Stimulated activated memory B cell treated with anti-CD40 and anti-IgM and Interleukin-4, amounts not matched to agents 10 μg/mL and 1 μg/mL and 100 μg/mL, for 72 hours (primary cell): ENCODE measurements around the gene CAPN5.

Experiments
- ATAC-seq: fragments of 150-1000 bp; cut with Tn5 transposase; 2 replicates; pipeline ENCODE4 v1.10.0; 2021
- H3K27ac Mint-ChIP-seq: one replicate; pipeline ENCODE4 v1.8.0; 2022; ENCODE audit warnings: mild to moderate bottlenecking, mixed read lengths
- H3K27me3 Mint-ChIP-seq: one replicate; pipeline ENCODE4 v1.8.0; 2022; ENCODE audit warnings: mixed read lengths
- H3K36me3 Mint-ChIP-seq: one replicate; pipeline ENCODE4 v1.8.0; 2022; ENCODE audit warnings: mixed read lengths
- H3K4me1 Mint-ChIP-seq: one replicate; pipeline ENCODE4 v1.8.0; 2022; ENCODE audit warnings: mixed read lengths
- H3K4me3 Mint-ChIP-seq: one replicate; pipeline ENCODE4 v1.8.0; 2022; ENCODE audit warnings: mild to moderate bottlenecking, moderate library complexity, mixed read lengths
- H3K9me3 Mint-ChIP-seq: one replicate; pipeline ENCODE4 v1.8.0; 2022; ENCODE audit warnings: mixed read lengths

The CAPN5 gene

DNA sequence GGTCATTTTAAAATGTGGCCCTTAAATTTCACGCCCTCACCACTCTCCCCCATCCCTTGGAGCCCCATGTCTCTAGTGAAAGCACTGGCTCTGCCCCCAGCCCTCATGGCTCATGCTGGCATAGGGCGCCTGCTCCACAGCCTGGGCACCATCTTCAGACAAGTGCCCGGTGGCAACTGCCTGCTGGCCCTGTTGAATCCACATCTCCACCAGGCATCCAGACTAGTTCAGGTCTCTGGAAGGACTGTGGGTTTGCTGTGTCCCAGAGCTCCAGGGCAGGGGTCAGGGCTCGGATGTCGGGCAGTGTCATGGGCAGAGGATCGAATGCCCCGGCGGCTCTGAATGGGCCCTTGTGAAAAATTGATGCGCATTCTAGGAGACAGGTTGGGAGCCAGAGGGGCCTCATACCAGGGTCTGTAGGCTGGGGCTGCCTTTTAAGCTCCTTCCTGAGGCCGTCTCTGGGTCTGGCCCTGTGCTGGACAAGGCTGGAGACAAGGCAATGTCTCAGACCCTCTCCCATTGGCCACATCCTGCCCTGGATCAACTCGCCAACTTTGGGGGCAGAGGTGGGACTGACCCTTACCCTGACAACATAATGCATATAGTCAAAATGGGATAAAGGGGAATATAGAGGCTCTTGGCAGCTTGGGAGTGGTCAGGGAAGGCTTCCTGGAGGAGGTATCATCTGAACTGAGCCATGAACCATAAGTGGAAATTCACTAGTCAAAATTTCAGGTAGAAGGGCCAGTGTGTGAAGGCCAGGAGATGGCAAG is 62.5 kb downstream of the CAPN5 start:
- Mint-ChIP-seq H3K27ac (no peak overlapping the region), H3K27me3 (peaks cover 35% of the 10 kb centered on the region), H3K9me3 (no peaks in the 10 kb centered on the region), H3K4me3 (no peak overlapping the region), H3K4me1 (peaks cover 24% of the 10 kb centered on the region), H3K36me3 (no peaks in the 10 kb centered on the region)
- no peak for ATAC-seq

- Mint-ChIP-seq H3K4me3 (no peak overlapping the region), H3K27ac (no peak overlapping the region), H3K4me1 (peaks cover 24% of the 10 kb centered on the region), H3K27me3 (peaks cover 27% of the 10 kb centered on the region), H3K36me3 (no peaks in the 10 kb centered on the region), H3K9me3 (no peaks in the 10 kb centered on the region)
- no peak for ATAC-seq
These were observed 63.3 kb downstream of the CAPN5 start for GRCh38 chr11:77129842-77130756.

- Mint-ChIP-seq H3K9me3 (no peaks in the 10 kb centered on the region), H3K36me3 (no peaks in the 10 kb centered on the region), H3K4me1 (peaks cover 24% of the 10 kb centered on the region), H3K4me3 (no peak overlapping the region), H3K27me3 (peaks cover 28% of the 10 kb centered on the region), H3K27ac (no peak overlapping the region)
- ATAC-seq = no peak
These were observed 64.2 kb downstream of the CAPN5 start for GRCh38 chr11:77130763-77131513.

GRCh38 chr11:77131560-77131959 is 64.8 kb downstream of the CAPN5 start:
- Mint-ChIP-seq H3K4me3 (no peak overlapping the region), H3K27ac (no peak overlapping the region), H3K27me3 (peaks cover 28% of the 10 kb centered on the region), H3K9me3 (no peaks in the 10 kb centered on the region), H3K36me3 (no peaks in the 10 kb centered on the region), H3K4me1 (peaks cover 19% of the 10 kb centered on the region)
- no peak for ATAC-seq

DNA sequence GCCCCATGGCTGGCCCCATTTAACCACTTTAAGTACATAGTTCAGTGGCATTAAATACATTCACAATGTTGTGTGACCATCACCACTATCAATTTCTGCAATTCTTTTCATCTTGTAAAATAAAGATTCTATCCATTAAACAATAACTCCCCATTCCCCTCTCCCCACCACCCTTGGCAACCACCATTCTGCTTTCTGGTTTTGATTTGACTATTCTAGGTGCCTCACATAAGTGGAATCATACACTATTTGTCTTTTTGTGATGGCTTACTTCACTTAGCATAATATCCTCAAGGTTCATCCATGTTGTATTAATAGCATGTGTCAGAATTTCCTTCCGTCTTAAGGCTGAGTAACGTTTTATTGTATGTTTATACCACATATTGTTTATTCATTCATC is 68.3 kb downstream of the CAPN5 start:
- no peak for ATAC-seq

GRCh38 chr11:77136074-77136473 is 69.3 kb downstream of the CAPN5 start:
- no peak overlapping the region for H3K4me3 Mint-ChIP-seq
- H3K27ac Mint-ChIP-seq = no peak overlapping the region
- ATAC-seq = no peak
- no peaks in the 10 kb centered on the region for H3K9me3 Mint-ChIP-seq
- H3K36me3 Mint-ChIP-seq = no peaks in the 10 kb centered on the region
- no peaks in the 10 kb centered on the region for H3K4me1 Mint-ChIP-seq
- H3K27me3 Mint-ChIP-seq = peaks cover 39% of the 10 kb centered on the region

More for the DNA sequence above, 68.3 kb downstream of the CAPN5 start:
- Mint-ChIP-seq H3K27me3 (peaks cover 37% of the 10 kb centered on the region), H3K4me1 (no peaks in the 10 kb centered on the region), H3K36me3 (no peaks in the 10 kb centered on the region), H3K4me3 (no peak overlapping the region), H3K9me3 (no peaks in the 10 kb centered on the region), H3K27ac (no peak overlapping the region)

GRCh38 chr11:77136784-77137420 is 70.1 kb downstream of the CAPN5 start:
- peaks cover 39% of the 10 kb centered on the region for H3K27me3 Mint-ChIP-seq
- no peak overlapping the region for H3K27ac Mint-ChIP-seq
- H3K9me3 Mint-ChIP-seq = no peaks in the 10 kb centered on the region
- peaks cover under 1% of the 10 kb centered on the region for H3K4me1 Mint-ChIP-seq
- H3K4me3 Mint-ChIP-seq = no peak overlapping the region
- no peaks in the 10 kb centered on the region for H3K36me3 Mint-ChIP-seq
- ATAC-seq = no peak

DNA sequence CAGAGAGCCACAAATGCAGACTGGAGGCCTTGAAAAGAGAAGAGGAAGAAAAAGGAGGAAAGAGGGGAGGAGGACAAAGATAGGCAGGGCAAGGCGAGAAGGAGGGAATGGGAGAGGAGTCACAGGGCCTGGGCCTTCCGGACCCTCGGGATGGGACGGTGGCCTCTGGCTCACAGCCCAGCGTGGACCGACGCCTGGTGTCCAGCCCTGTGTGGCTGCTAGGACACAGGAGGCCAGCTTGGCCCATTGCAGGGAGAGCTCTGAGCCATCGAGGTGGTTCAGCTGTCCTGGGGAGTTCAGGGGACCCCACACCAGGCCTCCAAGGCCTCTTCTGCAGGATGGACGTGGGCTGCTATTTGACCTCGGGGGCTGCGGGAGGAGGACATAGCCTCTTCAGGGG is 70.7 kb downstream of the CAPN5 start:
- no peak overlapping the region for H3K4me3 Mint-ChIP-seq
- H3K27me3 Mint-ChIP-seq = peaks cover 39% of the 10 kb centered on the region
- H3K9me3 Mint-ChIP-seq = no peaks in the 10 kb centered on the region
- H3K4me1 Mint-ChIP-seq = peaks cover 4% of the 10 kb centered on the region
- no peaks in the 10 kb centered on the region for H3K36me3 Mint-ChIP-seq
- H3K27ac Mint-ChIP-seq = no peak overlapping the region
- no peak for ATAC-seq

DNA sequence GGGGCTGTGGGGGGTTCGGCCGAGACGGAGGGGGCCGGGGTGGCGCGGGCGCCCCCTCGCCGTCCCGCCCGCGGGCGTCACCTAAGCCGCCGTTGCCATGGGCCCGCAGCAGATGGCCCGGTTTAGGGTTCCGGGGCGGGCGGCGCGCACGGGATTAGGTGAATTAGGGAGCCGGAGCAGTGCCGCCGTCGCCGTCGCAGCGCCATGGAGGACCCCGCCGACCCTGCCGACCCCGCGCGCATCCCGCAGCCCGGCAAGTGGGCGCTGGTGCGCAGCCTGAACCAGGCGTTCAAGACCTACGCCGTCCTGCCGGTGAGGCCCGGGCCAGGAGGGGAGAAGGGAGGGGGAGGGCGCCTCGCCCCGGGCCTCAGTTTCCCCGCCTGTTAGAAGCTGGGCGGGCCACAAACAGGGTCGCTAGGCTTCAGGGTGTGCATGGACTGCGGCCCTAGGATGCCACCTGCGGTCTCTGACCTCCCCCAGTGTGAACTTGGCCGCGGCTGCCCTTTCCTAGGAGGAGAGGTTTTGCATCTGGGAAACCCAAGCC is 71.4 kb downstream of the CAPN5 start:
- Mint-ChIP-seq H3K36me3 (no peaks in the 10 kb centered on the region), H3K4me3 (no peak overlapping the region), H3K4me1 (peaks cover 4% of the 10 kb centered on the region), H3K9me3 (no peaks in the 10 kb centered on the region), H3K27ac (no peak overlapping the region), H3K27me3 (peaks cover 39% of the 10 kb centered on the region)
- ATAC-seq = no peak

DNA sequence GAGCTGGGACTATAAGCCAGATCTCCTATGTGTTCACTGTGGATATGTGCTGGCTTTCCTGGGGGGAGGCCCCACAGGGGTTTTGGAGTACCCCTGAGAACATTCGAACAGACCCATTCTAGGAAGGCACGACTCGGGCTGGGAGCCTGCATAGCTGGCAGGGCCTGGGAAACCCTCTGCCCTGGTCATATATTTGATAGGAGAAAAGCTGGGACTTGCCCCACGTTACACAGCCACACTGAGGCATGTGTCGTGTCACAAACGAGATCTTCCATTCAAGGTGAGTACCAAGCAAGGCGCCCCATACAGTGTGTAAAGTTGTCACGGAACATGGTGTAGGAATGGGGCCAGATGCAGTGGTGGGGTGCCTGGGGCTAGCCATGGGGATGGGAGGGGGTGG is 72.4 kb downstream of the CAPN5 start:
- H3K9me3 Mint-ChIP-seq = no peaks in the 10 kb centered on the region
- no peak overlapping the region for H3K4me3 Mint-ChIP-seq
- no peak for ATAC-seq
- no peaks in the 10 kb centered on the region for H3K36me3 Mint-ChIP-seq
- peaks cover 39% of the 10 kb centered on the region for H3K27me3 Mint-ChIP-seq
- no peak overlapping the region for H3K27ac Mint-ChIP-seq
- peaks cover 4% of the 10 kb centered on the region for H3K4me1 Mint-ChIP-seq

- no peak for ATAC-seq
- H3K27ac Mint-ChIP-seq = no peak overlapping the region
- no peaks in the 10 kb centered on the region for H3K36me3 Mint-ChIP-seq
- H3K27me3 Mint-ChIP-seq = peaks cover 44% of the 10 kb centered on the region
- H3K9me3 Mint-ChIP-seq = no peaks in the 10 kb centered on the region
- peaks cover 4% of the 10 kb centered on the region for H3K4me1 Mint-ChIP-seq
- no peak overlapping the region for H3K4me3 Mint-ChIP-seq
These were observed 73.6 kb downstream of the CAPN5 start for GRCh38 chr11:77140231-77140851.

DNA sequence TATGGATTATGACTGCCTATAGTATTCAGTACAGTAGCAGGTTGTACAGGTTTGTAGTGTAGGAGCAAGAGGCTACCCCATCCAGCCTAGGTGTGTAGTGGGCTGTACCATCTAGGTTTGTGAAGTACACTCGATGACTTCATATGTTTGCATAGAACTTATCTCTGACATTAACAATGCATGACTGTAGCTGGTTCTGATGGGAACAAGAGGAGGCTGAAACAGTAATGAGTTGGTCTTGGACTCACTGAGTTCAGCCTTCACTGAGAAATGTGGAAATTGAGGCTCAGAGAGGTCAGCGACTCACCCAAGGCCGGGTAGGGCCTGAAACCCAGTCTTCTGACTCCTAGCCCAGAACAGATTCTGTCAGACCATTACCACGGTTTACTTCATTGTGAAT is 74.3 kb downstream of the CAPN5 start:
- ATAC-seq = no peak
- H3K27me3 Mint-ChIP-seq = peaks cover 48% of the 10 kb centered on the region

GRCh38 chr11:77141475-77141874 is 74.7 kb downstream of the CAPN5 start:
- Mint-ChIP-seq H3K4me1 (peaks cover 4% of the 10 kb centered on the region), H3K27ac (no peak overlapping the region), H3K4me3 (no peak overlapping the region), H3K9me3 (no peaks in the 10 kb centered on the region), H3K27me3 (peaks cover 48% of the 10 kb centered on the region), H3K36me3 (no peaks in the 10 kb centered on the region)
- ATAC-seq = no peak

More for the DNA sequence above, 74.3 kb downstream of the CAPN5 start:
- H3K36me3 Mint-ChIP-seq = no peaks in the 10 kb centered on the region
- H3K27ac Mint-ChIP-seq = no peak overlapping the region
- H3K4me3 Mint-ChIP-seq = no peak overlapping the region
- H3K9me3 Mint-ChIP-seq = no peaks in the 10 kb centered on the region
- peaks cover 4% of the 10 kb centered on the region for H3K4me1 Mint-ChIP-seq
